Endothelial cell of umbilical vein (primary cell): ENCODE measurements around the gene CCSER1. TPM values are rescaled to one million over a fixed set of nuclear protein-coding genes. Genes with fewer than 3 reads are reported as not detected.

Experiments used
- BruUV-seq: library from RNA; stranded (reverse); fragments of 400-500 nt; replicated peaks from 2 replicates; lab custom pipeline; 2021; lab: Mats Ljungman, UMichigan
- CTCF ChIA-PET: fragments of 300-600, 350-600 bp; sonication (Branson Sonifier 250); formaldehyde crosslinking; loops from one replicate; lab custom pipeline; 2021; ENCODE audit warnings: antibody characterized with exemption, inconsistent platforms; lab: Charles Lee
- POLR2A ChIA-PET: fragments of 300-600, 350-600 bp; sonication (Branson Sonifier 250); formaldehyde crosslinking; loops from one replicate; lab custom pipeline; 2021; ENCODE audit warnings: antibody characterized with exemption, inconsistent platforms; lab: Charles Lee
- DNase-seq: peaks from one replicate; pipeline ENCODE4 v3.0.0-alpha.2; 2011; ENCODE audit warnings: low read depth, low spot score
- FAIRE-seq: peaks from 2 replicates; lab custom pipeline; 2011; peaks lifted over from hg19 to GRCh38; lab: Jason Lieb, UNC
- H2AFZ ChIP-seq: 2 replicates; pipeline ENCODE4 v1.6.0; 2012; ENCODE audit warnings: low read depth, low read length, control low read depth, inconsistent platforms
- H3K27ac ChIP-seq: 2 replicates; pipeline ENCODE4 v1.5.1; 2011; ENCODE audit warnings: low read depth, mild to moderate bottlenecking, control low read depth, low read length, moderate library complexity; ENCODE audit not compliant: insufficient read depth
- H3K27me3 ChIP-seq, 2 experiments: 2 replicates each; pipeline versions ENCODE4 v1.6.0 to v1.6.1; 2011; ENCODE audit warnings: low read length in 2 of 2, mixed read lengths in 1 of 2; ENCODE audit not compliant: control insufficient read depth in 2 of 2, insufficient read depth in 2 of 2
- H3K36me3 ChIP-seq, 2 experiments: 2 replicates in 1 of 2; 3 replicates in 1 of 2; pipeline ENCODE4 v1.5.1; 2011; ENCODE audit warnings: low read length in 2 of 2, mild to moderate bottlenecking in 1 of 2, moderate library complexity in 1 of 2; ENCODE audit not compliant: control insufficient read depth in 2 of 2, insufficient read depth in 2 of 2; ENCODE audit errors: extremely low read depth in 1 of 2
- H3K4me1 ChIP-seq: 3 replicates; pipeline ENCODE4 v1.5.1; 2011; ENCODE audit warnings: mild to moderate bottlenecking, low read length; ENCODE audit not compliant: control insufficient read depth, insufficient read depth; ENCODE audit errors: extremely low read depth
- H3K4me2 ChIP-seq: 2 replicates; pipeline ENCODE4 v1.6.1; 2011; ENCODE audit warnings: low read length, control low read depth, mixed read lengths; ENCODE audit not compliant: insufficient read depth
- H3K4me3 ChIP-seq, 3 experiments: fragments of 200-600 bp in 1 of 3; sonication (generic), shearing (Covaris generic) in 1 of 3; replicated peaks in 1 of 3; 2 replicates each; pipeline ENCODE4 v1.5.1; 2011 to 2016; ENCODE audit warnings: control low read depth in 3 of 3, low read length in 3 of 3, mild to moderate bottlenecking in 2 of 3, inconsistent platforms in 1 of 3, low read depth in 1 of 3, moderate library complexity in 1 of 3; ENCODE audit not compliant: insufficient read depth in 1 of 3
- H3K79me2 ChIP-seq: 2 replicates; pipeline ENCODE4 v1.6.0; 2012; ENCODE audit warnings: low read length, inconsistent platforms; ENCODE audit not compliant: control insufficient read depth, insufficient read depth
- H3K9ac ChIP-seq: replicated peaks from 2 replicates; pipeline ENCODE3; 2011; ENCODE audit warnings: low read length, control low read depth; ENCODE audit not compliant: insufficient read depth; ENCODE audit errors: extremely low read depth
- H3K9me1 ChIP-seq: replicated peaks from 3 replicates; pipeline ENCODE4 v1.6.0; 2011; ENCODE audit warnings: mild to moderate bottlenecking, low read length; ENCODE audit not compliant: control insufficient read depth, insufficient read depth; ENCODE audit errors: extremely low read depth
- H3K9me3 ChIP-seq: replicated peaks from 2 replicates; pipeline ENCODE4 v1.5.1; 2012; ENCODE audit warnings: low read length, inconsistent platforms; ENCODE audit not compliant: control insufficient read depth, insufficient read depth
- H4K20me1 ChIP-seq: replicated peaks from 2 replicates; pipeline ENCODE3; 2011; ENCODE audit warnings: mild to moderate bottlenecking, low read length; ENCODE audit not compliant: control insufficient read depth, insufficient read depth; ENCODE audit errors: extremely low read depth
- EZH2 ChIP-seq: IDR thresholded peaks from 2 replicates; pipeline ENCODE4 v1.6.1; 2012; ENCODE audit warnings: borderline replicate concordance, low read depth, mild to moderate bottlenecking, moderate library complexity, low read length, inconsistent platforms; ENCODE audit not compliant: severe bottlenecking
- FOS ChIP-seq: IDR thresholded peaks from 2 replicates; pipeline ENCODE4 v1.6.1; 2011; ENCODE audit warnings: mild to moderate bottlenecking, low read length, moderate library complexity, borderline replicate concordance; ENCODE audit not compliant: insufficient read depth
- GATA2 ChIP-seq: IDR thresholded peaks from 2 replicates; pipeline ENCODE4 v1.7.0; 2011; ENCODE audit warnings: low read depth, mild to moderate bottlenecking, moderate library complexity, mixed read lengths, low read length; ENCODE audit not compliant: insufficient read length, insufficient read depth
- JUN ChIP-seq: IDR thresholded peaks from 2 replicates; pipeline ENCODE4 v1.6.1; 2011; ENCODE audit warnings: borderline replicate concordance, low read depth; ENCODE audit not compliant: insufficient read length, insufficient read depth
- MYC ChIP-seq: IDR thresholded peaks from one replicate; pipeline ENCODE4 v1.6.1; 2011; ENCODE audit warnings: mild to moderate bottlenecking, low read depth, low read length
- POLR2A ChIP-seq: IDR thresholded peaks from 2 replicates; pipeline ENCODE4 v1.6.1; 2012; ENCODE audit warnings: low read depth, mild to moderate bottlenecking, control low read depth, low read length
- POLR2AphosphoS5 ChIP-seq: IDR thresholded peaks from 2 replicates; pipeline ENCODE4 v1.6.1; 2012; ENCODE audit warnings: low read depth, mild to moderate bottlenecking, control low read depth, low read length, moderate library complexity; ENCODE audit not compliant: insufficient read depth
- dilution Hi-C: fragments of 300-500 bp; cut with MboI; formaldehyde crosslinking; loops from one replicate; pipeline ENCODE4 v1.15.0; 2019; ENCODE audit warnings: low sequenced_read_pairs; ENCODE audit not compliant: extremely low pct_ligation_motif_present
- intact Hi-C: fragments of 100-400 bp; cut with micrococcal nuclease; formaldehyde crosslinking; loops from one replicate; pipeline ENCODE4 v1.10.0; 2022
- polyA plus RNA-seq, 4 experiments: library from polyadenylated mRNA; depleted of rRNA in 3 of 4; stranded (reverse) in 3 of 4; unstranded in 1 of 4; fragments of >200 nt; gene quantifications; 2 replicates each; pipeline versions ENCODE4 v1.2.1 to v1.2.3, GENCODE V29; 2011 to 2012; ENCODE audit warnings: missing spikeins in 1 of 4
- total RNA-seq: library from RNA; stranded (reverse); gene quantifications from 2 replicates; pipeline ENCODE4 v1.2.3, GENCODE V29; 2021
- TF ChIP-seq, protein P1 (sequence below), 2 donors: IDR thresholded peaks; 1 replicate in 1 of 2; 2 replicates in 1 of 2; pipeline ENCODE4 v1.5.1; 2011; ENCODE audit warnings: low read length in 2 of 2, mild to moderate bottlenecking in 2 of 2, moderate library complexity in 2 of 2, control low read depth in 1 of 2, inconsistent platforms in 1 of 2, low read depth in 1 of 2; ENCODE audit not compliant: insufficient read depth in 1 of 2; ENCODE audit errors: extremely low read depth in 1 of 2
- TF ChIP-seq, protein P2 (sequence below): IDR thresholded peaks from 2 replicates; pipeline ENCODE4 v1.6.1; 2011; ENCODE audit not compliant: insufficient read depth, insufficient read length

Gene CCSER1
- total and polyA plus RNA-seq, 2 donors (not counting 3 experiments of a cell fraction or from before 2014, with no cell fraction given) = 0.11 to 1.8 TPM

DNA sequence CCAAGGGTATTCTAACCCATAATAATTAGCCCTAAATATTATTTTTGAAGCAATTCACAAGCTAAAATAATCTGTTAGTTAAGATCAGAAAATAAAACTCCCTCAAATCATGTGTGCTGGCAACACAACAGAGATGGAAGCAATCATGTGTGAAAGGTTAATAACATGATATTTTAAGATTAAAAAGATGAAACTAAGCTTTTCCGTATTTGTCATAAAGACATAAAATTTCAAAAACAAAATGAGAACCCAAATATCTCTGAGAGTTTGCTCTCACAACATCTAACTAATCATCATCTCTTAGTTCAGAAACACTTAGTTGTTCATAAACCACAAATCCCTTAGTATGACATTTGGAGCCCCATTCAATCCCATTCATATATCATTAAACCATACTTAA, 749.1 kb downstream of the CCSER1 start:
- Histone ChIP-seq H3K4me1 (no peaks in the 10 kb centered on the region), H3K9me3 (no peaks in the 10 kb centered on the region), H3K4me2 (no peak overlapping the region), H3K79me2 (no peaks in the 10 kb centered on the region), H4K20me1 (no peaks in the 10 kb centered on the region), H3K9me1 (no peaks in the 10 kb centered on the region), H3K27me3 (no peaks in the 10 kb centered on the region), H3K27ac (no peak overlapping the region), H2AFZ (no peak overlapping the region), H3K36me3 (no peaks in the 10 kb centered on the region), H3K4me3 (no peak overlapping the region), H3K9ac (no peak overlapping the region)
- no TSS peak for BruUV-seq
- CTCF ChIA-PET = interaction anchor here (1.8 kb wide), 1 partner anchor 457 kb away, joined by 4 read pairs; no protein-coding TSS in a partner anchor
- dilution Hi-C loops (no loop called here), intact Hi-C loops (no loop called here)
- FAIRE-seq (no peak), DNase-seq (no peak)
- POLR2A ChIA-PET = no interaction called here
- TF ChIP-seq POLR2A (no peak), FOS (no peak), GATA2 (no peak), JUN (no peak), MYC (no peak), POLR2AphosphoS5 (no peak), EZH2 (no peak)
- TF ChIP-seq, protein P1, sequence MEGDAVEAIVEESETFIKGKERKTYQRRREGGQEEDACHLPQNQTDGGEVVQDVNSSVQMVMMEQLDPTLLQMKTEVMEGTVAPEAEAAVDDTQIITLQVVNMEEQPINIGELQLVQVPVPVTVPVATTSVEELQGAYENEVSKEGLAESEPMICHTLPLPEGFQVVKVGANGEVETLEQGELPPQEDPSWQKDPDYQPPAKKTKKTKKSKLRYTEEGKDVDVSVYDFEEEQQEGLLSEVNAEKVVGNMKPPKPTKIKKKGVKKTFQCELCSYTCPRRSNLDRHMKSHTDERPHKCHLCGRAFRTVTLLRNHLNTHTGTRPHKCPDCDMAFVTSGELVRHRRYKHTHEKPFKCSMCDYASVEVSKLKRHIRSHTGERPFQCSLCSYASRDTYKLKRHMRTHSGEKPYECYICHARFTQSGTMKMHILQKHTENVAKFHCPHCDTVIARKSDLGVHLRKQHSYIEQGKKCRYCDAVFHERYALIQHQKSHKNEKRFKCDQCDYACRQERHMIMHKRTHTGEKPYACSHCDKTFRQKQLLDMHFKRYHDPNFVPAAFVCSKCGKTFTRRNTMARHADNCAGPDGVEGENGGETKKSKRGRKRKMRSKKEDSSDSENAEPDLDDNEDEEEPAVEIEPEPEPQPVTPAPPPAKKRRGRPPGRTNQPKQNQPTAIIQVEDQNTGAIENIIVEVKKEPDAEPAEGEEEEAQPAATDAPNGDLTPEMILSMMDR (IDR thresholded peaks at IDR 0.05; ENCODE audit: extremely low read depth in 1 of 2, insufficient read depth in 1 of 2, low read depth in 1 of 2, low read length in 2 of 2) = no peak
- TF ChIP-seq, protein P2, sequence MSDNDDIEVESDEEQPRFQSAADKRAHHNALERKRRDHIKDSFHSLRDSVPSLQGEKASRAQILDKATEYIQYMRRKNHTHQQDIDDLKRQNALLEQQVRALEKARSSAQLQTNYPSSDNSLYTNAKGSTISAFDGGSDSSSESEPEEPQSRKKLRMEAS = no peak
